ENCODE data around the gene CBLB. TPM values are rescaled to one million over a fixed set of nuclear protein-coding genes. Genes with fewer than 3 reads are reported as not detected.
A peak's percentile ranks its signal among the peaks of the same experiment; 100 is the strongest.

CBLB gene
- total RNA-seq, 2 donors from 2014 or later = 20.2 to 34.5 TPM

DNA sequence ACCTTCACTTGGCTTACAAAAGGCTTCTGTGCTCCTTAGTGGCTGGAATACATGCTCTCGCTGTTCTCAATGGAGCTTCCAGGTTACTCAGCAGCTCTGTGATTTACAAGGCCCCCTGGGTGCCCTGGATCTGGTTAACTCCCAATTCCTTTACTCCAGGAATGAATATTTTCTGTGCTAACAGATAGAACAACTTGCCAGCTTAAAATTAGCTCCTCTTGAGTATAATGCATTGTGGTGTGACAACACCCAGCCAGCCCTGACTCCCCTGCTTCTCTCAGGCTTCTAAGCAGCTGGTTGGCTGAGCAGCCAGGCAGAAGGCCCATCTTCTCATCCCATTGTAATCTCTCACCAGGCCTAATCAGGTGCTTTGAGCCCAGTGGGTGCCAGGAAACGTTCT, 255.7 kb downstream of the CBLB start:
- H3K27ac ChIP-seq = no peak overlapping the region

GRCh38 chr3:105611304-105612192, 257.3 kb downstream of the CBLB start:
- Histone ChIP-seq H3K27me3 (no peaks in the 10 kb centered on the region), H3K4me3 (no peak overlapping the region), H3K9ac (ENCODE audit: low read depth in 2 of 2, low read length in 2 of 2) (no peak overlapping the region), H3K9me3 (no peaks in the 10 kb centered on the region), H3K36me3 (no peaks in the 10 kb centered on the region), H3K27ac (no peak overlapping the region), H3K4me1 (no peaks in the 10 kb centered on the region)
- TF ChIP-seq CTCF (IDR thresholded peaks at IDR 0.05) = no peak
- DNase-seq = peak; percentile 54
- intact Hi-C loops (cut with DNase I) = no loop called here

More for the DNA sequence above, 255.7 kb downstream of the CBLB start:
- Histone ChIP-seq H3K4me1 (no peaks in the 10 kb centered on the region), H3K9me3 (no peaks in the 10 kb centered on the region), H3K36me3 (no peaks in the 10 kb centered on the region), H3K27me3 (no peaks in the 10 kb centered on the region), H3K4me3 (no peak overlapping the region), H3K9ac (ENCODE audit: low read depth in 2 of 2, low read length in 2 of 2) (no peak overlapping the region)
- DNase-seq = no peak
- intact Hi-C loops (cut with DNase I) = no loop called here
- no peak for TF ChIP-seq CTCF (IDR thresholded peaks at IDR 0.05)

DNA sequence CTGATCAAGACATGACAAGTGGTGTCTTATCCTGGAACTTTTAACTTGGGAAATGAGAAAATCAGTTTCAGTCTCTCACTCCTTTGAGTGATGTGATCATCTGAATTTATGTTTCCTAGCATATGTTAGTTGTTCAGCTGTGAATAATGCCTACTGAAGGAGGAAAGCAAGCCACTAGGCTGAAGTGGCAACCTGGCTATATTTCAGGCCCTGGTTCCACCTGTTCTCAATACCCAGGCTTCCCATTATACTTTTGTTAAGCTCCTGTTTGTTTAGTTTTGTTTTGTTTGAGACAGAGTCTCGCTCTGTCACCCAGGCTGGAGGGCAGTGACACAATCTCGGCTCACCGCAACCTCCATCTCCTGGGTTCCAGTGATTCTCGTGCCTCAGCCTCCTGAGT, 258.3 kb downstream of the CBLB start:
- Histone ChIP-seq H3K9me3 (no peaks in the 10 kb centered on the region), H3K4me3 (no peak overlapping the region), H3K4me1 (no peaks in the 10 kb centered on the region), H3K36me3 (no peaks in the 10 kb centered on the region), H3K27ac (no peak overlapping the region), H3K27me3 (no peaks in the 10 kb centered on the region), H3K9ac (ENCODE audit: low read depth in 2 of 2, low read length in 2 of 2) (no peak overlapping the region)
- intact Hi-C loops (cut with DNase I) = no loop called here
- DNase-seq = no peak
- TF ChIP-seq CTCF (IDR thresholded peaks at IDR 0.05) = no peak

GRCh38 chr3:105608623-105609022, 260.2 kb downstream of the CBLB start:
- intact Hi-C loops (cut with DNase I) = no loop called here
- no peaks in the 10 kb centered on the region for H3K4me1 ChIP-seq
- no peak for TF ChIP-seq CTCF (IDR thresholded peaks at IDR 0.05)

GRCh38 chr3:105606016-105606415, 262.8 kb downstream of the CBLB start:
- H3K9ac ChIP-seq (ENCODE audit: low read depth in 2 of 2, low read length in 2 of 2) = no peak overlapping the region
- DNase-seq = no peak
- H3K4me1 ChIP-seq = no peaks in the 10 kb centered on the region
- H3K36me3 ChIP-seq = no peaks in the 10 kb centered on the region
- H3K9me3 ChIP-seq = no peaks in the 10 kb centered on the region
- H3K27ac ChIP-seq = no peak overlapping the region
- no peaks in the 10 kb centered on the region for H3K27me3 ChIP-seq
- TF ChIP-seq CTCF (IDR thresholded peaks at IDR 0.05) = no peak
- intact Hi-C loops (cut with DNase I) = no loop called here
- no peak overlapping the region for H3K4me3 ChIP-seq

More at GRCh38 chr3:105608623-105609022, 260.2 kb downstream of the CBLB start:
- no peak for DNase-seq
- no peak overlapping the region for H3K4me3 ChIP-seq
- no peak overlapping the region for H3K9ac ChIP-seq (ENCODE audit: low read depth in 2 of 2, low read length in 2 of 2)
- H3K36me3 ChIP-seq = no peaks in the 10 kb centered on the region
- H3K27ac ChIP-seq = no peak overlapping the region
- H3K9me3 ChIP-seq = no peaks in the 10 kb centered on the region
- H3K27me3 ChIP-seq = no peaks in the 10 kb centered on the region

Measured in colonic mucosa (tissue), 4 donors.